MM.1S (cell line): ENCODE measurements around the gene INPP4B.

Experiments
- EZH2 ChIP-seq: fragments of 300-600 bp; sonication (generic); optimal IDR thresholded peaks from 2 replicates; pipeline ENCODE3; 2017; ENCODE audit warnings: low read depth, mild to moderate bottlenecking, antibody characterized with exemption, low read length, mixed read lengths
- EZH2phosphoT487 ChIP-seq: fragments of 300-600 bp; sonication (generic); IDR thresholded peaks from 2 replicates; pipeline ENCODE4 v1.6.1; 2018; ENCODE audit warnings: antibody characterized with exemption, low read length
- TF ChIP-seq, protein P1 (sequence below): fragments of 300-600 bp; sonication (generic); IDR thresholded peaks from 2 replicates; pipeline ENCODE4 v1.5.1; 2016; ENCODE audit warnings: antibody characterized with exemption, low read length, mixed read lengths

DNA sequence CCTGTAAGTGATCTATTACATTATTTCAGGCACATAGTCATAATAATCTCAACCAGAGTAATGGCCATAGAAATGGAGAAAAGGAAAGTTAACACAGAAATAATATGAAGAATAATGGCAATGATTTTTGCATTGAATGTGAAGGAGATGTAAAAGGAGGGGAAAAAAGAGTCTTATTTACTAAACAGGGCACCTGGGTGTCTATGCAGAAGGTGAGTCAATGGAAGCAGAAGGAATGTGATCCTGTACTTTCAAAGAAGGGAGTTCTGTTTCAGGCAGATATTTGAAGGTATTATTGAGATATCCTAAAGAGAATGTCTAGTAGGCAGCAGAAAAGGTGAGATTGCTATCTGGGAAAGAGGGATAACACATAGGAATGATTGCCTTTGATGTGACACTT is 279.9 kb downstream of the INPP4B start:
- TF ChIP-seq EZH2: no peak
- TF ChIP-seq, protein P1, sequence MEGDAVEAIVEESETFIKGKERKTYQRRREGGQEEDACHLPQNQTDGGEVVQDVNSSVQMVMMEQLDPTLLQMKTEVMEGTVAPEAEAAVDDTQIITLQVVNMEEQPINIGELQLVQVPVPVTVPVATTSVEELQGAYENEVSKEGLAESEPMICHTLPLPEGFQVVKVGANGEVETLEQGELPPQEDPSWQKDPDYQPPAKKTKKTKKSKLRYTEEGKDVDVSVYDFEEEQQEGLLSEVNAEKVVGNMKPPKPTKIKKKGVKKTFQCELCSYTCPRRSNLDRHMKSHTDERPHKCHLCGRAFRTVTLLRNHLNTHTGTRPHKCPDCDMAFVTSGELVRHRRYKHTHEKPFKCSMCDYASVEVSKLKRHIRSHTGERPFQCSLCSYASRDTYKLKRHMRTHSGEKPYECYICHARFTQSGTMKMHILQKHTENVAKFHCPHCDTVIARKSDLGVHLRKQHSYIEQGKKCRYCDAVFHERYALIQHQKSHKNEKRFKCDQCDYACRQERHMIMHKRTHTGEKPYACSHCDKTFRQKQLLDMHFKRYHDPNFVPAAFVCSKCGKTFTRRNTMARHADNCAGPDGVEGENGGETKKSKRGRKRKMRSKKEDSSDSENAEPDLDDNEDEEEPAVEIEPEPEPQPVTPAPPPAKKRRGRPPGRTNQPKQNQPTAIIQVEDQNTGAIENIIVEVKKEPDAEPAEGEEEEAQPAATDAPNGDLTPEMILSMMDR: no peak
- TF ChIP-seq EZH2phosphoT487: no peak
